HUDEP-2 (cell line): ENCODE results near the gene LPO.

ENCODE experiments used
- DNase-seq, 76 experiments: peaks; one replicate each; lab custom pipeline; 2025; ENCODE audit not compliant: unreplicated experiment in 76 of 76; lab: John Stamatoyannopoulos, UW

LPO gene

DNA sequence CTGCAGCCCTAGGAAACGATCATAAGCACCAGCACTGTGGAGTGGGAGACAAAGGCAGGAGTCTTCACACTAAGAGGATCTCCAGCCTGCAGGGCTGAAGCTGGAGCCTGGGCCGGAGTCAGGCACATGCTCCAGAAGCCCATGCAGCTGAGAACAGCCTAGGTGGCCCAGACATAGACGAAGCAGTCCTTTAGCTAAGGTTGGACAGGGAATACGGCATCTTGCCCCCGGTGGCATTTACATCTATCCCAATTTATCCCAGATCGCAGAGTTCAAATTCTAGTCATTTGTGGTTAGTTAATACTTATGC, 76.3 kb downstream of the LPO start:
- no peak for DNase-seq

DNA sequence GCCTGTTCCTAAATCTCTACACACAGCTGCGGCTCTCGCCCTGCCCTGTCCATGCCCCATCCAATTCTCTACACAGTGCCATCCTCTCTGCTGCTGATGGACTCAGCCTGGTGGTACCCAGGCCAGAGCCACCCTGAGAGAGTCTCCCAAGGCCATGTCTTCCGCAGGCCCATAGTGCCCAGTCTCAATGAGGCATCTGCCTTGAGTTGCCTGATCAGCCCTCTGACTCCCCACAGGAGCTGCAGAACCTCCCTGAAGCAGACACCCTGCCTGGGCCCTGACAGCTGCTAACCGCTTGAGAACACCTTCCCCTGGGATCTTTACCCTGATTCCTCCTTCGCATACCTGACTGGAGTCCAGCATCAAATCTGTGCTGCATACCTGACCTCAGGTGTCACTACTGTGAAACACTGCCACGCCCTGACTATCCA, 76.9 kb downstream of the LPO start:
- DNase-seq = no peak

DNA sequence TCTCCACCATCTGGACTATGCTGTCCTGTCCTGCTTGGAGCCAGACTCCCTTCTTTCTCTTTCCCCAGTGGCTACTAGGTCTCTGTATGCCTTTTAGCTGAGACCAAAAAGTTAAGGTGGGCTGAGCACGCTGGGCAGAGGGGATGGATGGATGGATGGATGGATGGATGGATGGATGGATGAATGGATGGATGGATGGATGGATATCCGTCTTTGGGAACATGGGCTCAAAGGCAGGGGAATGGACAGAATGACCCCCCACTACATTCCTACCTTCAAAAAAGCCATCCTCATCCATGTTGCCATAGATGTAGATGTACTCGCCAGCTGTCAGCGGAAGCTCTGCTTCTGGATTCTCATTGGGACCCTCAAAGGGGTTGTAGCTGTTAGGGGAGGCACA, 77.4 kb downstream of the LPO start:
- DNase-seq = no peak

DNA sequence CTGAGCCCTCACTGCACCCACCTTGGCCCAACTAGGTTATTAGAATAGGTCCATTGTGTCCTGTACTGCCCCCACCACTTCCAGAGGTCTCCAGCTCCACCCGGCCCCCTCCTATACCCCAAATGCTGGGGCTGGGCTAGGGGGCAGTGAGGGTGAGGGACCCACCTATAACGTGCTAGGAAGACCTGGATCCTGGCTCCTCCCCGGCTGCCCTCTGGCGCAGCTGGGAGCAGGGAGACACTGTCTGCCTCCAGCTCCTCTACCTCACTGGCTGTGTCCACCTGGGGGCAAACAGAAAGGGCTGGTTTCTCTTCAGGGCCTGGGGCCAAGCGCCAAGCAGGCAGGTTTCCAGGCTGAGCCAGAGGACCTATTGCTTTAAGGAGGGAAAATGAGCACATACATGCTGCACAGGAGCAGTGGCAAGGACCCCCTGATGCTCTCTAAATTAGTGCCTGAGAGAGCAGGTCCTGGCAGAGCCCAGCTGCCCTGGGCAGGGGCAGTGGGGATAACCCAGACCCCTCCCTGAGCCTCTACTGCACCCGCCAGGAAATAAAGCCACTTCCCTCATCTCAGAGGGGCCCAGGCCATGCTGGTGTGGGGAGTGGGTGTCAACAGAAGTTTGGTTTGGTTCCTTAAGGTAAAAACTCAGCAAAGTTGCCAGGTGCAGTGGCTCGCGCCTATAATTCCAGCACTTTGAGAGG, 78.0 kb downstream of the LPO start:
- DNase-seq = no peak

DNA sequence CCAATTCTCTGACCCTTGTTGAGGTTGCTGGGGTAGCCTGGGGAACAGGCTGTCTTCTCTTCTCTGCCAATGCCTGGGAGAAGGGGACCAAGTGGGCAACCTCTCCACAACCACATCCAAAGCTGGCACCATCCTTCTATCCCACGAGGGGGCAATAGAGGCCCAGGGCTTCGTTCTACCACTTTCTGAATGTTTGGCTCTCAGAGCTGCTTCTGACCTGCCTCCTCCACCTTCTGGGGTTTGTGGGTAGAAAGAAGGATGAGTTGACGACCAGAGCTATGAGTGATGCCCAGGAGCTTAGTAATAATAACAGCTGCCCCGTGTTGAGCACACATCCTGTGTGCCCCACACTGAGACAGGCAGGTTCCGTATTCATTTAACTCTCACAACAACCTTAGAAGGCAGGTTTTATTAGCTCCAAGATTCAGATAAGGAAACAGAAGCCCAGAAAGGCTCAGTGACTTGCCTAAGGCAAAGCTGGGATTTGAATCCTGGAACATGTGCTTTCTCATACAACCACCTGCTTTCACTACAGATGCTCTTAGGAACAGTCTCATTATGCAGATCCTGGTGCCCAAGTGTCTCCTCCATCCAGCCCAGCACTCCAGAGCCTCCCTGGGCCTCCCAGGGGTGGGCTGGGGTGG, 79.2 kb downstream of the LPO start:
- peak in 47 of 76 experiments; percentile 12 to 74 (median 42) for DNase-seq

DNA sequence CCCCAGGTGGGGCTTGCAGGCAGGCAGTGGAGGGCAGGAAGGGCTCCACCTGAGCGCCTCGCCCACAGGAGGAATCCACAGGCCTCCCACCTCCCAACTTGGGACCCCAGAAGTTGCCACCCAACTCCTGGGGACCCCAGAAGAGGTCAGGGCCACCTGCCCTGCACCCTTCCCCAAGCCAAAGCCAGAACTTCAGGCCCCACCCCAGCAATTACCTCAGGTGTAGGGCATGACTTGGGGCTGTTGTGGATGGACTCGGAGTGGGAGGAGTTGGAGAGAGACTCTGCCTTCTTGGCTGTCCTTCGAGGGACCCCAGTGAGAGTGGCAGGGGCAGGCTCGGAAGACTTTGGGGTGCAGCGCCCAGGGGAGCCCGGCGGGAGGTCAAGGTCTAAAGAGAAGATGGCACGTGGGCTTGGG, 79.7 kb downstream of the LPO start:
- DNase-seq = no peak
